Fibroblast of villous mesenchyme (primary cell): ENCODE measurements around the gene KLF15. TPM values are rescaled to one million over a fixed set of nuclear protein-coding genes. Genes with fewer than 3 reads are reported as not detected.

Source experiments
- DNase-seq: peaks from one replicate; pipeline ENCODE4 v3.0.0-alpha.2; 2010; ENCODE audit warnings: low read depth
- H3K4me3 ChIP-seq: 2 replicates; pipeline ENCODE4 v1.5.1; 2011; ENCODE audit warnings: low read depth, mild to moderate bottlenecking, low read length
- total RNA-seq: library from RNA; depleted of rRNA; stranded (reverse); fragments of >200 nt; gene quantifications from 2 replicates; pipeline ENCODE4 v1.2.3, GENCODE V29; 2012
- TF ChIP-seq, protein P1 (sequence below): IDR thresholded peaks from 2 replicates; pipeline ENCODE4 v1.5.1; 2012; ENCODE audit warnings: low read depth, mild to moderate bottlenecking, low read length; ENCODE audit not compliant: insufficient read depth

KLF15 gene
- total RNA-seq, 1 donor: 0.43 TPM

DNA sequence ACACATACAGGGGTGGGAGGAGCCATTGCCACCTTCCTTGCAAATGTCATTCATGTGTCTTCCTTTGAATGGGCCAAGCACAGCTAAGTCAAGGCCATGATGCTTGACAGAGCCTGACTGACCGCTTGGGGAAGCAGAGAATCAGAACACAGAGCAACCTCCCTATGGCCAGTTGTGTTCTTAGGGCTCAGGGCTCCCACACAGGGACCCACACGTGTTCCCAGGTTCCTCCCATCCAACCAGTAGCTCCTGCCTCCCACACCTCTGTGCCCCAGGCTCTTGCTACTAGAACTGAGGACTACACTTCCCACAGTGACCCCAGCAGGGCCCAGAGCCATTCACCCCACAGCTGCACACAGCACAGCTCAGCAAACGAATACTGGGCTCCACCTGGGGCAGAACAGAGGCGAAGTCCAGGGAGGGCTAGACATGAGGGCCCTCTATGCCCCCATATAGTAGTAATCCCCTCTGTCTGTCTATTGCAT, 42.9 kb downstream of the KLF15 start:
- no peak overlapping the region for H3K4me3 ChIP-seq
- DNase-seq: no peak
- TF ChIP-seq, protein P1, sequence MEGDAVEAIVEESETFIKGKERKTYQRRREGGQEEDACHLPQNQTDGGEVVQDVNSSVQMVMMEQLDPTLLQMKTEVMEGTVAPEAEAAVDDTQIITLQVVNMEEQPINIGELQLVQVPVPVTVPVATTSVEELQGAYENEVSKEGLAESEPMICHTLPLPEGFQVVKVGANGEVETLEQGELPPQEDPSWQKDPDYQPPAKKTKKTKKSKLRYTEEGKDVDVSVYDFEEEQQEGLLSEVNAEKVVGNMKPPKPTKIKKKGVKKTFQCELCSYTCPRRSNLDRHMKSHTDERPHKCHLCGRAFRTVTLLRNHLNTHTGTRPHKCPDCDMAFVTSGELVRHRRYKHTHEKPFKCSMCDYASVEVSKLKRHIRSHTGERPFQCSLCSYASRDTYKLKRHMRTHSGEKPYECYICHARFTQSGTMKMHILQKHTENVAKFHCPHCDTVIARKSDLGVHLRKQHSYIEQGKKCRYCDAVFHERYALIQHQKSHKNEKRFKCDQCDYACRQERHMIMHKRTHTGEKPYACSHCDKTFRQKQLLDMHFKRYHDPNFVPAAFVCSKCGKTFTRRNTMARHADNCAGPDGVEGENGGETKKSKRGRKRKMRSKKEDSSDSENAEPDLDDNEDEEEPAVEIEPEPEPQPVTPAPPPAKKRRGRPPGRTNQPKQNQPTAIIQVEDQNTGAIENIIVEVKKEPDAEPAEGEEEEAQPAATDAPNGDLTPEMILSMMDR: no peak

DNA sequence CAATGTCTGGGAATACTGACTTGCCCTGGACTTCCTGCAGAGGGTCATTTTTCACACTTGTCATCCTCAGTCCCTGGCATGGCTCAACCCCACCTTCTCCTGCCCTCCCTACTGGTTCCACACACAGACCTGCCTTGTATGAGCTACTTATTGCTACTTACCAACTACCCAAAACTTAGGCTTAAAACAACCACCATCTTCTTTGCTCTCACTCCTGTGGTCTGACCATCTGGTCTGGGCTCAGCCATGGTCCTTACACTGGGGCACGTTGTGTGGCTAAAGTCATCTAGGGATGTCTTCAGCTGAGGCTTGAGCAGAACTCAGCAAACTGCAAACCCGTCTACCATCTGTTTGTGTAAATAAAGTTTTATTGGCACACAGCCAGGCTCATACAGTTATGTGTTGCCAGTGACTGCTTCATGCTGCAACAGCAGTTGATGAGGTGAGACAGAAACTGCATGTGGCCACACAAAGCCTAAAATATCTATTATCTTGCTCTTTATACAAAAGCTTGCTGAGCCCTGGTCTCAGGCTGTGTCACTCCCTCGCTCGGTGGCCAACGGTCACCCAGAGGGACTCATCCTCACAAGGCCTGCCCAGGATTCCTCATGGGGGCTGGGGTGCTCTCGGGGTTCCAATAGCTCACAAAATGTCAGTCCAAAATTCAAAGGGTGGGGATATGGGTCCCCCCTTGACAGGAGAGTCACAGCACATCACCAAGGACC, 43.5 kb downstream of the KLF15 start:
- TF ChIP-seq, protein P1: no peak
- DNase-seq: no peak
- H3K4me3 ChIP-seq: no peak overlapping the region

DNA sequence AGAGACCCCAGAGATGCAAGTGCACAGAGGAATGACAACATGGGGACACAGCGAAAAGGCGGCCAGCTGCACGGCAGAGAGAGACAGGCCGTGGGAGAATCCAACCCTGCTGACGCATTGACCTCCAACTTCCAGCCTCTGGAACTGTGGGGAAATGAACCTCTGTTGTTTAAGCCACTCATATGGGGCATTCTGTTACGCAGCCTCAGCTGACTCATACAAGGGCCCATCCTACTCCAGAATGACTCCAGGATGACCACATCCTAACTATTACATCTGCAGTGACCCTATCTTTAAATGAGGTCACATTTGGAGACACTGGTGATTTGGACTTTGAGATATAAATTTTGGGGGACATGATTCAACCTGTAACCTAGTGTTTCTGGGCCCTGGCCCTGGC, 44.0 kb downstream of the KLF15 start:
- no peak overlapping the region for H3K4me3 ChIP-seq
- TF ChIP-seq, protein P1: no peak
- DNase-seq: no peak

DNA sequence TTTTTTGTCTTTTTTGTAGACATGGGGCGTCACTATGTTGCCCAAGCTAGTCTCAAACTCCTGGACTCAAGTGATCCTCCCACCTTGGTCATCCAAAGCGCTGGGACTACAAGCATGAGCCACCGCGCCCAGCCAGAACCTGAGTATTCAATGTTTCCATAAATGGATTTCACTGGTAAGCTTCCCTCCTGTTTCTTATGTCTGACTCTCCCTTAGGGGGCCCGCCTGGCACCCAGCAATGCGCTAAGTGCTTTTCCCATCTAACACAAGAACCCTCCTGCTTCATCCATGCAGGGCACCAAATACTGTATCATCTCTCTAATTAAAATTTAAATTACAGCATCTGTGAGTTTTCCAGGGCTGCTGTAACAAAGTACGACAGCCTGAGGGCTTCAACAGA, 44.9 kb downstream of the KLF15 start:
- TF ChIP-seq, protein P1: no peak
- no peak for DNase-seq

DNA sequence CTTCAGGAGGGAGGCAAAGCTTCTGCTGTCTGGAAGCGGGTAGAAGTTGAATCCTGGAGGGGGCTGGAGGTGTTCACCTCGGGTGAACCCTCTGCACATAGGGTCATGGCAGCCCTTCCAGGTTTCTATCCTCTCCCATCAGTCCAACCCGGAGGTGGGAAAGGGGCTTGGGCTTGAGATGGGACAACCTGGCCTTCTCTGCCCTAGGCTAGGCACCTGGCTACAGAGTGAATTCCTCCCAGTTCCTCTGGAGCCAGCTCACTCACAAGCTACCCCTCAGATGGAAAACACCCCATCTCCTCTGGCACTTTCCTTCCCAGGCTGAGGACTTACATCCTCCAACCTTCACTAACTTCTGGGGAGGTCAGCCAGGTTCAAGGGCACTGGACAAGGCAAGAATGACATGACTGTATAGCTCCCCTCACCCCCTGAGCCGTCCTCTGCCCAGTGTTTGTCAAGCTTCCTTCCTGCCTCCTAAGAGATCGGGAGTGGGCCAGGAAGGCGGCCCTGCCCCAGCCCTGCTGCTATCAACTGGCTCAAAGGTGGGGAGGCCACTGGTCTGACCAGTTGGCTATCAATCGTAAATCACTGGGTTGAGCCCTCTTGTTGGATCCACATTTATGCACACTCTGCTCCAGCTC, 45.8 kb downstream of the KLF15 start:
- no peak overlapping the region for H3K4me3 ChIP-seq
- TF ChIP-seq, protein P1: no peak
- no peak for DNase-seq

More for the DNA sequence above, 44.9 kb downstream of the KLF15 start:
- H3K4me3 ChIP-seq: no peak overlapping the region

DNA sequence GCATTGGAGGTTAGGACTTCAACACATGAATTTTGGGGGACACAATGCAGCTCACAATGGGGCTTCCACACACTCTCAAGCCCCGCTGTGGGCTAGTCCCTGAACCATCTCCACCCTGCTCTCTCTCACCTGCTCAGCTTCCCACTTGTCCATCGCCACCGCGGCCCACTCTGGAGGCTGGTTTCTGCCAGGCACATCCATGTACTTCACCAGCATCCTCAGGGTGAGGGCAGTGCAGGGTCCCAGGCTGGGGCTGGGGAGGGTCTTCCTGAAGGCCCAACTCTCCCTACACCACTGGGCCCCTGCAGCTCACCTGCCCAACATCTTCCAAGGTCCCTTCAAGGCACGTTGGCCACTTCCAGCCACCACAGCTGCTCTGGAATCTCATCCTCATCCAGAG, 46.4 kb downstream of the KLF15 start:
- H3K4me3 ChIP-seq: no peak overlapping the region
- DNase-seq: no peak
- TF ChIP-seq, protein P1: no peak
